ENCODE data around the gene RAB21.
"Not testable (repeated sequence)": the region's sequence is repeated elsewhere in the genome, so short reads cannot be mapped to it uniquely, and the experiment has no call there.

The RAB21 gene

DNA sequence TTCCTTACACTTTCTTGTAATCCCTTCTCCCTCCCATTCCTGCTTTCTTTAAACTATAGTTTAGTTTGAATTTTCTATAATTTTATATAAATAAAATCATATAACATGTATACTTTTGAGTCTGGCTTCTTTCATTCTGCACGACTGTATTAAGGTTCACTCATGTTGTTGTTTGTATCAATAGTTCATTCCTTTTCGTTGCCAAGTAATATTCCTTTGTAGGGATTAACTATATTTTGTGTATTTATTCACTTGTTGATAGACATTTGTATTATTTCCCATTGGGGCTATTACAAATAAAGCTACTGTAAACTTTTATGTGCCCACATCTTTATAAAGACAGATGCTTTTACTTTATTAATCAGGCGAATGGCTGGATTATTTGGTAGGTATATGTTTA is 45.5 kb downstream of the RAB21 start:
- no peak for DNase-seq

DNA sequence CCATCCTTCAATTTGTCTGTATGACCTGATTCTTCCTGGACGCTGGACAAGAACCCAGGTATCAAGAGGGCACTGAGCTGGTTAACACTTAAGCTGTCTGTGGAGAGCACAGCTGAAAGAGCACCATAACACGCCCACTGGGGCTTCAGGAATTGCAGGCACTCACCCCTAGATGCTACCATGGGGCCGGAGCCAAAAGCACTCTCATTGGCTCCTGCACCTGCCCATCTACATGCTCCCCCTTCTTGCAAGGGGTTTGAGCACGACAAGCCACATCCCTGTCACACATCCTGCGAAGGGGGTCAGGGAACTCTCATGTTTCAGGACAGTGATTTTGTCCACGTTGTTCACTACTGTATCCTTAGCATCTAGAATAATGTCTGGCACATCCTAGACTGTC is 49.8 kb downstream of the RAB21 start:
- no peak for DNase-seq

GRCh38 chr12:71810921-71811320 is 56.3 kb downstream of the RAB21 start:
- no peak for DNase-seq

- not testable (repeated sequence) for DNase-seq
These were observed 60.6 kb downstream of the RAB21 start for GRCh38 chr12:71815242-71815641.

DNA sequence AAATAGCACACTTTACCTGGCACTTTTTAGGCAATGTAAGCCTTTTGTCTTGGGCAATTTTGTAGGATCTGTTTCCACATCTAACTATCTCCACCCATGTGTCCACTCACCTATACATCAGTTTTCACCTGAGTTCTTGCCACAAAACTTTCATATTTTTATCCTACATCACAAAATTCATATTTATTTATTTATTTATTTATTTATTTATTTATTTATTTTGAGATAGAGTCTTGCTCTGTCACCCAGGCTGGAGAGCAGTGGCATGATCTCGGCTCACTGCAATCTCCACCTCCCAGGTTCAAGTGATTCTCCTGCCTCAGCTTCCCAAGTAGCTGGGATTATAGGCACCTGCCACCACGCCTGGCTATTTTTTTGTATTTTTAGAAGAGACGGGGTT is 67.4 kb downstream of the RAB21 start:
- not testable (repeated sequence) for DNase-seq

DNA sequence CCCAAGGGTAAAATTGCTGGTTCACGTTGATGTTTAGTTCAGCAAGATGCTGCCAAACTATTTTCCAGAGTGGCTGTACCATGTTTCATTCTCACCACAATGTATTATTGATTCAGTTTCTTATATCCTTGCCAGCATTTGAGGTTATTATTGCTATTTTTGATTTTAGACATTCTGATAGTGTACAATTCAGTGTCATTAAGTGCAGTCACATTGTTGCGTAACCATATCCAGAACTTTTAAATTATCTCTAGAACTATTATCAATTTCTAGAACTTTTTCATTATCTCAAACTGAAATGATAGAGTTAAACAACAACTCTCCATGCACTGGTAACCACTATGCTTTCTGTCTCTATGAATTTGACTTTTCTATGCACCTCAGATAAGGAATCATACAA is 74.2 kb downstream of the RAB21 start:
- DNase-seq: no peak

- DNase-seq: no peak
These were observed 82.7 kb downstream of the RAB21 start for GRCh38 chr12:71837356-71837755.

GRCh38 chr12:71838231-71838630 is 83.6 kb downstream of the RAB21 start:
- no peak for DNase-seq

DNA sequence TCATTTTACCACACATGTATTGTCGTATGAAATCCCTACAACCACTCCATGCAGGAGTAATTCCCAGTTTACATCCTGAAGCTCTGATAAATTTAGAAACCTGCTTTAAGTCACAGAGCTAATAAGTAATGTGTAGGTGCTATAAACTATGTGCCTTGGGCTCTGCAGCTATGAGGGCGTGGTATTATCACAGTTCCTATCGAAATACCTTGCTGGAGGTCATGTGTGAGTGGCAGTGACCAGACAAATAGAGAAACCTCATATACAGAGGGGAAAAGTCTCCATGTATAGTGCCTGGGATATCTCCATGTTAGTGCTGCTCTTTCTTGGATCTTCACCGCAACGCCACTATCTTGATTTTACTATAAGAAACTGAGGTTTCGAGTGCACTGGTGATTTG is 84.0 kb downstream of the RAB21 start:
- DNase-seq: no peak

- DNase-seq: no peak
These were observed 85.7 kb downstream of the RAB21 start for GRCh38 chr12:71840231-71840847.

DNA sequence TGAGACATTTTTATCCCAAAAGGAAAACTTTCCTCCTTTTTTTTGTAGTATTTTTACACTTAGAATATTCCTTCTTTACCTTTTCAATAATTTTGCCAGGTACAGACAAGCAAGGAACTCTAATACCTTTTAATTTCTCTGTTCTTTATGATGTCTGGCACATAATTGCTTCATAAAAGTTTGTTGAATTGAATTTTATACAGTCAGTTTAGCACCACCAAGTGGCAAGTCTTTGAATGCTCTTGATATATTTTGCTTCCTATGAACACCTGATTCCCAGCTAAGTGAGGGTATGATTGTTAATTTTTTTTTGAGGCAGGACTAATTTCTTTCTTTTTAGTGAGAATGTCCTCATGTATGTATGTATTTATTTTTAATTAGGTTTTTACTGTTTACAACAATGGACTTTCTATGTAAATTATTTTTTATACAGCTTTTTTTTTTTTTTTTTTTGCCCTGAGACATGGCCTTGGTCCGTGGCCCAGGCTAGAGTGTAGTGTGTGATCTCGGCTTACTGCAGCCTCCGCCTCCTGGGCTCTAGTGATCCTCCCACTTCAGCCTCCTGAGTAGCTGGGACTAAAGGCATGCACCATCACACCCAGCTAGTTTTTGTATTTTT is 91.8 kb downstream of the RAB21 start:
- no peak for DNase-seq

GRCh38 chr12:71848212-71848611 is 93.5 kb downstream of the RAB21 start:
- no peak for DNase-seq

DNA sequence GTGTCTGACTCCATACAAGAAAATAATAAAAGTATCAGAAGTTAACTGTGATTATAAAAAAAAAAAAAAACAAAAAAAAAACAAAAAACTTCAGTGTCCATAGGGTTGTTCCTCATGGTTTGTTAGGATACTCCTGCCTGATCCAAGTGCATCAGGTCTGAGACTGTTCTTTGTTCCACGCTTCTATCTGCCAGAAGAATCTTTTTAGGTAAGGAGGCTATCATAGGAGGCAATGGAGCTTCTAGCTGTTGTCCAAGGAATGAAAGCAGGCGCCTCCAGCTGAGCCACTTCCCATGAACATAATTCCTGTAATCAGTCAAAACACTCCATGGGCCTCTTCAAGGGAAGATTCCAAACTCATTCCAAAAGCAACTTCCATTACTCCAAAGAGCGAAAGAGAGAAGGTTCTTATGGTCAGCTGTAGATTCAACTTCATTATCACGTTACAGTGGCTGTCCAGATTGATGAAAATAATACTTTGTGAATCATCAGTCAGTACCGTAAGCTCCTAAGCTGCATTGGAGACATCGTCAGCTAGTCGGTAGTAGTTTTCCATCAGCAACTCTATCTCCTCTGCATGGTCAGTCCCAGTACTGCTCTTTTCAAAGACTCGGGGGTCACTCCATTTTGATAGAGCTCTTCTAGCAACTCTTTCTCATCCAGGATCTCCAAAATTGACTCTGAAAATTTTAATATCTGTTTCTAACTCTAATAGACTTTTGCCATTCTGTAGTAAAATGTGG is 94.6 kb downstream of the RAB21 start:
- no peak for DNase-seq

Data from CD4-positive, alpha-beta T cell treated with Interferon gamma for 1 hour (primary cell).